ENCODE measurements around the gene SLC4A7.

DNA sequence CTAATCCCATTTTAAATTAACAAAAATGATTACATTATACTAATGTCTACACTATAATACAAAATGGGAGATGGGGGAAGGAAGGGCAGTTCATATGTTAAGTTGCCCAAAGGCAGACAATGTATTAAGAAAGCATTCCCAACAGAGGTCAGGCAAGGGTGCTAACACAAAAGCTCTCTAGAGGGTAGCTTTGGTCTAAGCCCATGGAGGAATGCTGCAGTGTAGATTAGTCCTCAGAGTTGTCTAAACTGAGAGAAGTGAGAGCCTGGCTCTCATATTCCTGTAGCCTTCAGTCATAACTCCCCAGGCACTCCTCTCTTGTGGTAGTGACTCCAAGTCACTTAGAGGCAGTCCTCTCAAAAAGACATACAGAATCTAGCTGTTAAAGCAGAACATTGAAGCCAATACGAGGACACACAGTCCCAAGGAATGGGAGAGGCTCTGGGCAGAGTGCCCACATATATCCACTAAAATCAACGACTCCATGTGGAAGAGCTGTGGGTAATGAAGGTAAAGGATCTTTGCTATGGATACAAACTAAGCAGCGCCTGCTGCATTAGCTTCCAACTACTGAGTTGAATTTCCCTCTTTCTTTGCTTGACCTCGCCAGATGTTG is 129.5 kb downstream of the SLC4A7 start:
- TF ChIP-seq SETDB1 (IDR thresholded peaks at IDR 0.05; ENCODE audit: insufficient read length, low read length) (no peak), ZSCAN30 (tag by site-specific recombination; IDR thresholded peaks at IDR 0.05) (no peak), ZBTB7A (tag by site-specific recombination; IDR thresholded peaks at IDR 0.05; ENCODE audit: low read depth) (no peak), ZBTB49 (tag by site-specific recombination; IDR thresholded peaks at IDR 0.05; ENCODE audit: low read depth) (no peak), ZNF280D (tag by site-specific recombination; IDR thresholded peaks at IDR 0.05) (no peak), ZNF664 (tag by site-specific recombination; IDR thresholded peaks at IDR 0.05) (no peak), ZNF140 (tag by site-specific recombination; IDR thresholded peaks at IDR 0.05) (no peak), ATF2 (tag by site-specific recombination; IDR thresholded peaks at IDR 0.05; ENCODE audit: low read depth) (no peak), ZNF362 (tag by site-specific recombination; IDR thresholded peaks at IDR 0.05) (no peak), REST (tag by site-specific recombination; IDR thresholded peaks at IDR 0.05) (no peak), ZBTB26 (tag by site-specific recombination; optimal IDR thresholded peaks at IDR 0.05) (no peak)
- TF ChIP-seq, protein P1, sequence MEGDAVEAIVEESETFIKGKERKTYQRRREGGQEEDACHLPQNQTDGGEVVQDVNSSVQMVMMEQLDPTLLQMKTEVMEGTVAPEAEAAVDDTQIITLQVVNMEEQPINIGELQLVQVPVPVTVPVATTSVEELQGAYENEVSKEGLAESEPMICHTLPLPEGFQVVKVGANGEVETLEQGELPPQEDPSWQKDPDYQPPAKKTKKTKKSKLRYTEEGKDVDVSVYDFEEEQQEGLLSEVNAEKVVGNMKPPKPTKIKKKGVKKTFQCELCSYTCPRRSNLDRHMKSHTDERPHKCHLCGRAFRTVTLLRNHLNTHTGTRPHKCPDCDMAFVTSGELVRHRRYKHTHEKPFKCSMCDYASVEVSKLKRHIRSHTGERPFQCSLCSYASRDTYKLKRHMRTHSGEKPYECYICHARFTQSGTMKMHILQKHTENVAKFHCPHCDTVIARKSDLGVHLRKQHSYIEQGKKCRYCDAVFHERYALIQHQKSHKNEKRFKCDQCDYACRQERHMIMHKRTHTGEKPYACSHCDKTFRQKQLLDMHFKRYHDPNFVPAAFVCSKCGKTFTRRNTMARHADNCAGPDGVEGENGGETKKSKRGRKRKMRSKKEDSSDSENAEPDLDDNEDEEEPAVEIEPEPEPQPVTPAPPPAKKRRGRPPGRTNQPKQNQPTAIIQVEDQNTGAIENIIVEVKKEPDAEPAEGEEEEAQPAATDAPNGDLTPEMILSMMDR (tag by site-specific recombination; IDR thresholded peaks at IDR 0.05) = no peak
